Mucosa of gallbladder (tissue), 1 donor: ENCODE measurements around the gene SLC31A2. TPM values are rescaled to one million over a fixed set of nuclear protein-coding genes. Genes with fewer than 3 reads are reported as not detected.

ENCODE experiments used
- DNase-seq: peaks from one replicate; pipeline ENCODE4 v3.0.0-alpha.2; 2020; ENCODE audit warnings: low spot score
- total RNA-seq: library from RNA; stranded (reverse); gene quantifications from one replicate; pipeline ENCODE4 v1.2.1, GENCODE V29; 2021
- donor health status: DM: no; HTN: no; CAD: no.

The SLC31A2 gene
- total RNA-seq, 1 donor from 2014 or later = 7.5 TPM

DNA sequence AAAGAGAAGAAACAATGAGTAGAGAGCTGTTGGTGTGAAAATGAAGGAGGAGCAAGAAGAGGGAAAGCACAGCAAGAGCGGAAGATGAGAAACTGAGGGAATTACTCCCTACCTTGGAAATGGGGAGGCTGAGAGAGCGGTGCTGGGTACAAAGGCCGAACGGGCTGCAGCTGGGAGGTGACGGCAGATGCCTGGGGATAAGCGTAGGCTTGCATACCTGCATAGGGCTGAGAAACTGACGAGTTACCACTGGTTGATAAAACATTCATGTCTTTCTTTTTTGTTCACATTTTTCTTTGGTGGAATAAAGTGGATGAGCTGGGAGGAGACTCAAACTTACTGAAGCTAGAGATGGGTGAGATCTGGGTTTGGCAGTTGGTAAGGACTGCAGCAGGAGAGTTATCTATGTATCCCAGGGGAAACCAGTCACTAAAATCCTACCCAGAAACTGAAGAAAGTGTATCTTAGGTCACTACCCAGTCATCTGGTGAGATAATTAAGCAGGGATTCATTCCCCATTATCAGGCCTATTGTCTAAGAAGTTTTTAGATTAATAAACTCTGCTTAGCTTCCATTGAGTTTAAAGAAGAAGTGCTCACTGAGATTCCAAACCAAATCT, 35.4 kb downstream of the SLC31A2 start:
- no peak for DNase-seq

DNA sequence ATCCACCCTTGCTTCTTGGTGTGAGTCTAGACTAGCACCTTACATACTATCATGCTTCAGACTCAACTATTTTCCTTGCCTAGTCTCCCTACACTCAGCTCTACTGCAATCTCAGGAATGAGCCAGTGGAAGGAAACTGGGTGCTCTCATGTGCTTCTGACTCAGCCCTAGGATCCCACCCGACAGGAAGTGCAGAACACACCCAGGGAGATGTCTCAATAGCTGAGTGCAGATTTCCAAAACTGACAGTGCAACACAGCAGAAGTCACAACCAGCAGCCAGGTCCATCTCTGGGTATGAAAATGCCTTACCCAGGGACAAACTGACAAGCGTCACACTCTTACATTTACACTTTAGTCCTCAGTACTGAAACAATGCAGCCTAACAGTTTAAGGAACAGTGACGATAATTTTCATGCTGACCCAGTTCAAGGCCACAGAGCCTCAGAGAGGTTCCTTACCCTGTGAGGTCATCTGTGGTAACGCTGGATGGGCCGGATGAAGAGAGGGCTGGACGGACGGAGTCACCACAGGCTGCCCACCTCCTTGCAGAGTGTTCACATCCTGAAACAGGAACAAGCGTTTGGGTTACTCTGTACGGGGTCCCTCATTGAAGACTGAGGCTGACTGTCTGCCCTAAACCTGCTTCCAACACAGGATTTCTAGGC, 37.3 kb downstream of the SLC31A2 start:
- DNase-seq = peak; percentile 20

DNA sequence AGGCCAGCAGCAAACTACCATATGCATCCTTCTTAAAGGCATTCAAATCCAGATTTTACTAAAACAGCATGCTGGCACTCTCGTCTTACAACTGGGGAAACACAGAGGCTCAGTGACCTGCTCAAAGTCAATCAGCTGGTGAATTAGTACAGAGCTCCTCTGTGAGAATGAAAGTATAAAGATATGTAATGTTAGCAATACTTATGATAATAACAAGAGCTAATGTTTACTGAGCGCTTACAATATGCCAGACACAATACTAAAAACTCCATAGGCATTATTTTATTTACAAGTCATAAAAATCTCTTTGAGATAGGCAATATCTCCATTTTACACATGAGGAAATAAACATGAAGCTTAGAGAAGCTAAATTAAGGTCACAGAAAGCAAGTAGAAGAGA, 41.6 kb downstream of the SLC31A2 start:
- no peak for DNase-seq

DNA sequence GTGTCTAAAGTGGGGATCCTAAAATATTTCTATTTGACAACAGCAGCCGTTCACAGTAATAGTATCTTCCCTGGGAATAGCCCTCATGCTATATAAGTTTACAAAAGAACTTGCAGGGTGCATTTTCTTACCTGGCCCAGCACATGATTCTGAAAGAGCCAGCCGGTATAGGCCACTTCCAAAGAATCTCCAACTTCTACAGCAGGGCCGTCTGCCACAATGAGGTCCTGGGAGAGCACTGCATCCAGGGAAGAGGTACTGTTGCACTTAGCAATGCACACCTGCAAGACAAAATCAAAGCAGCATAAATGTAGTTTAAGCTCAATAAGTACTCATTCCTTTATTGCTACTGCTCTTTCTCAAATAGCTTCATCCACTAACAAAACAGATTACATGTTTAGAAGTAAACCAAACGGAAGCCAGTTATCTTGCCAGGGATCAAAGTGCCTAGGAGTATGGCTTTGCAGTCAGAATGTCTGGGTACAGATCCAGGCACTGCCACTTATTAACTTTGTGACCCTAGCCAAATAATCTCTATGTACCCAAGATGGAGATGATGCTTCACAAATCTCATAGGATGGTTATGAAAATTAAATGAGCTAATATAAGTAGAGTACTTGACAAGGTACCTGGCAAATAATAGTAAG, 49.0 kb downstream of the SLC31A2 start:
- DNase-seq = no peak

DNA sequence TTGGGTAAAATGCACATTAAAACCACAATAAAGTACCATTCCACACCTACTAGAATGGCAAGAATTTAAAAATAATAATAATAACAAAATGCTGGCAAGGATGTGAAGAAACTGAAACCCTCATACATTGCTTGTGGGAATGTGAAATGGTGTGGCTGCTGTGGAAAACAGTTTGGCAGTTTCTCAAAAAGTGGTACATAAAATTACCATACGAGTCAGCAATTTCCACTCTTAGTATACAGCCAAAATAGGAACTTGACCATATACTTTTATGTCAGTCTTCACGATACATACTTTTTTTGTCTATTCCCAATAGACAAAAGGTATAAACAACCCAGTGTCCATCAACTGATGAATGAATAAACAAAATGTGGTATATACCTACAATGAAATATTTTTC, 54.6 kb downstream of the SLC31A2 start:
- DNase-seq = no peak

DNA sequence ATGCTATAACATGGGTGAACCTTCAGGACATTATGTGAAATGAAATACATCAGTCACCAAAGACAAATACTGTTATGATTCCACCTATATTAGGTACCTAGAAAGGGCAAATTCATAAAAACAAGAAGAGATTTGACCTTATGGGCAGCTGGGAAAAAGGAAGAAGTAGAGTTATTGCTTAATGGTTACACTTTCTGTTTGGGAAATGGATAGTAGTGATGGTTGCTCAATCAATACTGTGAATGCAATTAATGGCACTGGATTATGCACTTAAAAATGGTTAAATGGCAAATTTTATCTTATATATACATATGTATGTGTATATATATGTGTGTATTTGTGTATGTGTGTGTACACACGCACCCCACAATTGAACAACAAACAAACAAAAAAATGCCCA, 55.1 kb downstream of the SLC31A2 start:
- no peak for DNase-seq

DNA sequence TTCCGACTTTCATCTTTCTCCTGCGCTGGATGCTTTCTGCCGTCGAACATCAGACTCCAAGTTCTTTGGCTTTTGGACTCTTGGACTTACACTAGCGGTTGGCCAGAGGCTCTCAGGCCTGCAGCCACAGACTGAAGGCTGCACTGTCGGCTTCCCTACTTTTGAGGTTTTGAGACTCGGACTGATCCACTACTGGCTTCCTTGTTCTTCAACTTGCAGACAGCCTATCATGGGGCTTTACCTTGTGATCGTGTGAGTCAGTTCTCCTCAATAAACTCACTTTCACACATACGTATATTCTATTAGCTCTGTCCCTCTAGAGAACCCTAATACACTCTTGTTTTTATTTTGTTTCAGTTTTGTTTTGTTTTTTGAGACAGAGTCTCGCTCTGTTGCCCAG, 60.0 kb downstream of the SLC31A2 start:
- DNase-seq = no peak

Other genes starting within 250 kb of the SLC31A2 start
- gene ZNF883, start 138.8 kb upstream of the SLC31A2 start, total RNA-seq = 4.5 TPM
- gene ZFP37, start 94.3 kb upstream of the SLC31A2 start, total RNA-seq = 2.8 TPM
- gene FKBP15, start 70.3 kb downstream of the SLC31A2 start, total RNA-seq = 28.9 TPM
- 26.1 TPM for gene SLC31A1, start 70.5 kb downstream of the SLC31A2 start, total RNA-seq
- 29.0 TPM for gene CDC26, start 124.6 kb downstream of the SLC31A2 start, total RNA-seq
- 20.1 TPM for gene PRPF4, start 124.7 kb downstream of the SLC31A2 start, total RNA-seq
- 5.3 TPM for gene RNF183, start 152.4 kb downstream of the SLC31A2 start, total RNA-seq
- 8.1 TPM for gene WDR31, start 189.3 kb downstream of the SLC31A2 start, total RNA-seq
- gene BSPRY, start 198.5 kb downstream of the SLC31A2 start, total RNA-seq = 16.0 TPM
- 102 TPM for gene HDHD3, start 226.0 kb downstream of the SLC31A2 start, total RNA-seq